A673 (cell line): Measurements from ENCODE around the gene AGBL5. TPM values are rescaled to one million over a fixed set of nuclear protein-coding genes. Genes with fewer than 3 reads are reported as not detected.
A peak's percentile ranks its signal among the peaks of the same experiment; 100 is the strongest.

Source experiments
- Bru-seq: library from RNA; stranded (reverse); fragments of 400-500 nt; gene quantifications from one replicate; lab custom pipeline; 2021; lab: Mats Ljungman, UMichigan
- BruChase-seq, 2 experiments: library from RNA; stranded (reverse); fragments of 400-500 nt; gene quantifications; one replicate each; lab custom pipeline; 2021; lab: Mats Ljungman, UMichigan
- BruUV-seq: library from RNA; stranded (reverse); fragments of 400-500 nt; replicated peaks from 2 replicates; lab custom pipeline; 2021; lab: Mats Ljungman, UMichigan
- CTCF ChIA-PET: fragments of 300-600 bp; sonication (Branson Sonifier 250); formaldehyde crosslinking; loops from one replicate; lab custom pipeline; 2022; ENCODE audit warnings: antibody characterized with exemption; lab: Charles Lee
- POLR2A ChIA-PET: fragments of 300-600 bp; sonication (Branson Sonifier 250); formaldehyde crosslinking; loops from one replicate; lab custom pipeline; 2022; ENCODE audit warnings: antibody characterized with exemption; ENCODE audit not compliant: low non-redundant PET; lab: Charles Lee
- DNase-seq: peaks from one replicate; pipeline ENCODE4 v3.0.0-alpha.2; 2015; ENCODE audit warnings: low spot score
- H3K27ac ChIP-seq: fragments of 200-600 bp; sonication (generic); 2 replicates; pipeline ENCODE4 v1.5.1; 2016; ENCODE audit warnings: mixed run types, low read depth, mild to moderate bottlenecking, mixed read lengths, antibody characterized with exemption, low read length; ENCODE audit not compliant: poor library complexity, severe bottlenecking
- H3K27me3 ChIP-seq: fragments of 200-600 bp; sonication (generic); replicated peaks from 2 replicates; pipeline ENCODE4 v1.6.1; 2017; ENCODE audit warnings: mixed run types, low read depth, mild to moderate bottlenecking, mixed read lengths, antibody characterized with exemption, low read length; ENCODE audit not compliant: insufficient read depth, poor library complexity
- H3K36me3 ChIP-seq: fragments of 200-600 bp; sonication (generic); 2 replicates; pipeline ENCODE4 v1.6.1; 2016; ENCODE audit warnings: mixed run types, mild to moderate bottlenecking, mixed read lengths, antibody characterized with exemption, low read length; ENCODE audit not compliant: insufficient read depth, poor library complexity, severe bottlenecking
- H3K4me1 ChIP-seq: fragments of 200-600 bp; sonication (generic); 2 replicates; pipeline ENCODE4 v1.6.1; 2017; ENCODE audit warnings: mixed run types, mild to moderate bottlenecking, mixed read lengths, antibody characterized with exemption, low read length; ENCODE audit not compliant: insufficient read depth, poor library complexity, severe bottlenecking
- H3K4me3 ChIP-seq: fragments of 200-600 bp; sonication (generic); 2 replicates; pipeline ENCODE4 v1.5.1; 2016; ENCODE audit warnings: low read depth, mixed run types, mild to moderate bottlenecking, mixed read lengths, low read length; ENCODE audit not compliant: poor library complexity, severe bottlenecking
- H3K9me3 ChIP-seq: fragments of 200-600 bp; sonication (generic); 2 replicates; pipeline ENCODE4 v1.6.1; 2016; ENCODE audit warnings: mixed run types, low read depth, mild to moderate bottlenecking, mixed read lengths, antibody characterized with exemption, low read length; ENCODE audit not compliant: poor library complexity, severe bottlenecking
- EZH2 ChIP-seq: fragments of 200-600 bp; sonication (generic); IDR thresholded peaks from 2 replicates; pipeline ENCODE4 v1.6.1; 2017; ENCODE audit warnings: borderline replicate concordance, low read depth, mild to moderate bottlenecking, mixed read lengths, antibody characterized with exemption, low read length; ENCODE audit not compliant: poor library complexity, severe bottlenecking
- intact Hi-C: fragments of 100-400 bp; cut with micrococcal nuclease; formaldehyde crosslinking; loops from one replicate; pipeline ENCODE4 v1.10.0; 2022; ENCODE audit not compliant: unreplicated experiment
- long read RNA-seq: library from polyadenylated mRNA; stranded (forward); transcript quantifications from one replicate; pipeline ENCODE4 v2.0.0, GENCODE V29; 2022
- total RNA-seq: library from RNA; stranded (reverse); gene quantifications from 2 replicates; pipeline ENCODE4 v1.2.3, GENCODE V29; 2021
- TF ChIP-seq, protein P1 (sequence below): fragments of 300-800, 200-600 bp; sonication (generic); conservative IDR thresholded peaks from 2 replicates; pipeline ENCODE4 v1.5.1; 2017; ENCODE audit warnings: low read depth, mild to moderate bottlenecking, antibody characterized with exemption, low read length, moderate library complexity, mixed read lengths

Gene AGBL5, protein sequence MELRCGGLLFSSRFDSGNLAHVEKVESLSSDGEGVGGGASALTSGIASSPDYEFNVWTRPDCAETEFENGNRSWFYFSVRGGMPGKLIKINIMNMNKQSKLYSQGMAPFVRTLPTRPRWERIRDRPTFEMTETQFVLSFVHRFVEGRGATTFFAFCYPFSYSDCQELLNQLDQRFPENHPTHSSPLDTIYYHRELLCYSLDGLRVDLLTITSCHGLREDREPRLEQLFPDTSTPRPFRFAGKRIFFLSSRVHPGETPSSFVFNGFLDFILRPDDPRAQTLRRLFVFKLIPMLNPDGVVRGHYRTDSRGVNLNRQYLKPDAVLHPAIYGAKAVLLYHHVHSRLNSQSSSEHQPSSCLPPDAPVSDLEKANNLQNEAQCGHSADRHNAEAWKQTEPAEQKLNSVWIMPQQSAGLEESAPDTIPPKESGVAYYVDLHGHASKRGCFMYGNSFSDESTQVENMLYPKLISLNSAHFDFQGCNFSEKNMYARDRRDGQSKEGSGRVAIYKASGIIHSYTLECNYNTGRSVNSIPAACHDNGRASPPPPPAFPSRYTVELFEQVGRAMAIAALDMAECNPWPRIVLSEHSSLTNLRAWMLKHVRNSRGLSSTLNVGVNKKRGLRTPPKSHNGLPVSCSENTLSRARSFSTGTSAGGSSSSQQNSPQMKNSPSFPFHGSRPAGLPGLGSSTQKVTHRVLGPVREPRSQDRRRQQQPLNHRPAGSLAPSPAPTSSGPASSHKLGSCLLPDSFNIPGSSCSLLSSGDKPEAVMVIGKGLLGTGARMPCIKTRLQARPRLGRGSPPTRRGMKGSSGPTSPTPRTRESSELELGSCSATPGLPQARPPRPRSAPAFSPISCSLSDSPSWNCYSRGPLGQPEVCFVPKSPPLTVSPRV
- total RNA-seq (64.1 and 72.8 TPM in 2 replicates), Bru-seq, nascent RNA (percentile 57 among the genes with signal in this experiment), BruChase-seq, experiment 1, labeled RNA remaining after a 2-hour chase (percentile 59 among the genes with signal in this experiment), BruChase-seq, experiment 2, labeled RNA remaining after a 6-hour chase (percentile 70 among the genes with signal in this experiment)
- long read RNA-seq, transcript AGBL5-202 (15 exons, 3,177 nt): minor isoform, 9 of 134 reads
- long read RNA-seq, transcript AGBL5-201 (11 exons, 2,382 nt): major isoform, 54 of 134 reads
- long read RNA-seq, partial matches to known transcripts: 24 of 134 reads
- long read RNA-seq, other reads (novel, unspliced or antisense): 45 of 134 reads

- ChIA-PET CTCF (interaction anchor here (0.9 kb wide), 1 partner anchor 30 kb away, joined by 3 read pairs; no protein-coding TSS in a partner anchor), POLR2A (interaction anchor here (0.6 to 0.7 kb wide), 5 partner anchors 16 to 705 kb away, joined by 3 to 8 read pairs (median 4); partner anchors contain the start of genes KHK and SELENOI)
- Histone ChIP-seq H3K36me3 (peaks cover 33% of the 10 kb centered on the region), H3K27ac (peak within 1 kb of the TSS; percentile 91), H3K9me3 (no peaks in the 10 kb centered on the region), H3K4me1 (peaks cover 12% of the 10 kb centered on the region), H3K27me3 (no peaks in the 10 kb centered on the region), H3K4me3 (peak within 1 kb of the TSS; percentile 74)
- DNase-seq: peak; percentile 95
- intact Hi-C loops: loop anchor here (1.0 kb wide), 1 partner anchor 19 kb away; the partner anchor contains the start of gene TMEM214
- TF ChIP-seq EZH2: no peak
- TF ChIP-seq, protein P1, sequence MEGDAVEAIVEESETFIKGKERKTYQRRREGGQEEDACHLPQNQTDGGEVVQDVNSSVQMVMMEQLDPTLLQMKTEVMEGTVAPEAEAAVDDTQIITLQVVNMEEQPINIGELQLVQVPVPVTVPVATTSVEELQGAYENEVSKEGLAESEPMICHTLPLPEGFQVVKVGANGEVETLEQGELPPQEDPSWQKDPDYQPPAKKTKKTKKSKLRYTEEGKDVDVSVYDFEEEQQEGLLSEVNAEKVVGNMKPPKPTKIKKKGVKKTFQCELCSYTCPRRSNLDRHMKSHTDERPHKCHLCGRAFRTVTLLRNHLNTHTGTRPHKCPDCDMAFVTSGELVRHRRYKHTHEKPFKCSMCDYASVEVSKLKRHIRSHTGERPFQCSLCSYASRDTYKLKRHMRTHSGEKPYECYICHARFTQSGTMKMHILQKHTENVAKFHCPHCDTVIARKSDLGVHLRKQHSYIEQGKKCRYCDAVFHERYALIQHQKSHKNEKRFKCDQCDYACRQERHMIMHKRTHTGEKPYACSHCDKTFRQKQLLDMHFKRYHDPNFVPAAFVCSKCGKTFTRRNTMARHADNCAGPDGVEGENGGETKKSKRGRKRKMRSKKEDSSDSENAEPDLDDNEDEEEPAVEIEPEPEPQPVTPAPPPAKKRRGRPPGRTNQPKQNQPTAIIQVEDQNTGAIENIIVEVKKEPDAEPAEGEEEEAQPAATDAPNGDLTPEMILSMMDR: no peak
- BruUV-seq: no TSS peak
Measured at GRCh38 chr2:27050996-27051901, at the start of gene AGBL5. AGBL5 (plus strand) TSS chr2:27051668; CDS start chr2:27052959, 1,291 bp downstream.

GRCh38 chr2:27001950-27002349, 49.5 kb upstream of the AGBL5 start:
- no peaks in the 10 kb centered on the region for H3K9me3 ChIP-seq
- no peak for DNase-seq
- no peak for TF ChIP-seq EZH2
- TF ChIP-seq, protein P1: no peak
- no TSS peak for BruUV-seq
- no peaks in the 10 kb centered on the region for H3K4me1 ChIP-seq
- no peaks in the 10 kb centered on the region for H3K36me3 ChIP-seq
- no peak overlapping the region for H3K4me3 ChIP-seq
- intact Hi-C loops: no loop called here
- ChIA-PET CTCF (no interaction called here), POLR2A (no interaction called here)
- no peak overlapping the region for H3K27ac ChIP-seq
- H3K27me3 ChIP-seq: no peaks in the 10 kb centered on the region
